ENCODE data around the gene BICD1.

Gene BICD1

DNA sequence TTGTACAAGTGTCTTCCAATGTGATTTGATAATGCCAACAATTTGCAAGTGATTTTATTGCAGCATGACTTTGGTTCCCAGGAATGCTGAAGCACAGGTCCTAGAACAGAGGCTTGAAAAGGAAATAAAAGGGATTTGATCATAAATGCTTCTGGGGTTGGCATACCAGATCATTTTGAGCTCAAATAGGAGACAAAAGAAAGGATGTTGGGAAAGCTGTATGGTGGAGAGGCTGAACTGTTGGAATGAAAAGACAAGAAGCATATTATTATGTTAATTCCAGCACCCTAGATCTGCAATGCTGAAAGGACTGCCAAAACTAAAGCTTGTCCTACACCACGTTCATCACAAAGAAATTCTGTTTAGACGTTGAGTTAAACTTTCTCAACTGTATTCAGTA is 143.1 kb downstream of the BICD1 start:
- no peaks in the 10 kb centered on the region for H3K27me3 ChIP-seq (ENCODE audit: insufficient read depth, poor library complexity, severe bottlenecking)
- H3K27ac ChIP-seq (replicated peaks) = no peak overlapping the region
- TF ChIP-seq GABPA (IDR thresholded peaks at IDR 0.05; ENCODE audit: low read depth) (no peak), SPI1 (IDR thresholded peaks at IDR 0.05; ENCODE audit: borderline replicate concordance, low read depth) (no peak), POLR2AphosphoS5 (IDR thresholded peaks at IDR 0.05; ENCODE audit: low read depth) (no peak)
- TF ChIP-seq, protein P1, sequence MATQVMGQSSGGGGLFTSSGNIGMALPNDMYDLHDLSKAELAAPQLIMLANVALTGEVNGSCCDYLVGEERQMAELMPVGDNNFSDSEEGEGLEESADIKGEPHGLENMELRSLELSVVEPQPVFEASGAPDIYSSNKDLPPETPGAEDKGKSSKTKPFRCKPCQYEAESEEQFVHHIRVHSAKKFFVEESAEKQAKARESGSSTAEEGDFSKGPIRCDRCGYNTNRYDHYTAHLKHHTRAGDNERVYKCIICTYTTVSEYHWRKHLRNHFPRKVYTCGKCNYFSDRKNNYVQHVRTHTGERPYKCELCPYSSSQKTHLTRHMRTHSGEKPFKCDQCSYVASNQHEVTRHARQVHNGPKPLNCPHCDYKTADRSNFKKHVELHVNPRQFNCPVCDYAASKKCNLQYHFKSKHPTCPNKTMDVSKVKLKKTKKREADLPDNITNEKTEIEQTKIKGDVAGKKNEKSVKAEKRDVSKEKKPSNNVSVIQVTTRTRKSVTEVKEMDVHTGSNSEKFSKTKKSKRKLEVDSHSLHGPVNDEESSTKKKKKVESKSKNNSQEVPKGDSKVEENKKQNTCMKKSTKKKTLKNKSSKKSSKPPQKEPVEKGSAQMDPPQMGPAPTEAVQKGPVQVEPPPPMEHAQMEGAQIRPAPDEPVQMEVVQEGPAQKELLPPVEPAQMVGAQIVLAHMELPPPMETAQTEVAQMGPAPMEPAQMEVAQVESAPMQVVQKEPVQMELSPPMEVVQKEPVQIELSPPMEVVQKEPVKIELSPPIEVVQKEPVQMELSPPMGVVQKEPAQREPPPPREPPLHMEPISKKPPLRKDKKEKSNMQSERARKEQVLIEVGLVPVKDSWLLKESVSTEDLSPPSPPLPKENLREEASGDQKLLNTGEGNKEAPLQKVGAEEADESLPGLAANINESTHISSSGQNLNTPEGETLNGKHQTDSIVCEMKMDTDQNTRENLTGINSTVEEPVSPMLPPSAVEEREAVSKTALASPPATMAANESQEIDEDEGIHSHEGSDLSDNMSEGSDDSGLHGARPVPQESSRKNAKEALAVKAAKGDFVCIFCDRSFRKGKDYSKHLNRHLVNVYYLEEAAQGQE (IDR thresholded peaks at IDR 0.05; ENCODE audit: insufficient replicate concordance, low read depth) = no peak
- TF ChIP-seq, protein P2, sequence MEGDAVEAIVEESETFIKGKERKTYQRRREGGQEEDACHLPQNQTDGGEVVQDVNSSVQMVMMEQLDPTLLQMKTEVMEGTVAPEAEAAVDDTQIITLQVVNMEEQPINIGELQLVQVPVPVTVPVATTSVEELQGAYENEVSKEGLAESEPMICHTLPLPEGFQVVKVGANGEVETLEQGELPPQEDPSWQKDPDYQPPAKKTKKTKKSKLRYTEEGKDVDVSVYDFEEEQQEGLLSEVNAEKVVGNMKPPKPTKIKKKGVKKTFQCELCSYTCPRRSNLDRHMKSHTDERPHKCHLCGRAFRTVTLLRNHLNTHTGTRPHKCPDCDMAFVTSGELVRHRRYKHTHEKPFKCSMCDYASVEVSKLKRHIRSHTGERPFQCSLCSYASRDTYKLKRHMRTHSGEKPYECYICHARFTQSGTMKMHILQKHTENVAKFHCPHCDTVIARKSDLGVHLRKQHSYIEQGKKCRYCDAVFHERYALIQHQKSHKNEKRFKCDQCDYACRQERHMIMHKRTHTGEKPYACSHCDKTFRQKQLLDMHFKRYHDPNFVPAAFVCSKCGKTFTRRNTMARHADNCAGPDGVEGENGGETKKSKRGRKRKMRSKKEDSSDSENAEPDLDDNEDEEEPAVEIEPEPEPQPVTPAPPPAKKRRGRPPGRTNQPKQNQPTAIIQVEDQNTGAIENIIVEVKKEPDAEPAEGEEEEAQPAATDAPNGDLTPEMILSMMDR (IDR thresholded peaks at IDR 0.05; ENCODE audit: insufficient read depth, low read length) = no peak
- H3K4me3 ChIP-seq (replicated peaks; ENCODE audit: insufficient read depth, low read length) = no peak overlapping the region
- no peak for DNase-seq (ENCODE audit: low read depth in 1 of 2, low spot score in 1 of 2)

DNA sequence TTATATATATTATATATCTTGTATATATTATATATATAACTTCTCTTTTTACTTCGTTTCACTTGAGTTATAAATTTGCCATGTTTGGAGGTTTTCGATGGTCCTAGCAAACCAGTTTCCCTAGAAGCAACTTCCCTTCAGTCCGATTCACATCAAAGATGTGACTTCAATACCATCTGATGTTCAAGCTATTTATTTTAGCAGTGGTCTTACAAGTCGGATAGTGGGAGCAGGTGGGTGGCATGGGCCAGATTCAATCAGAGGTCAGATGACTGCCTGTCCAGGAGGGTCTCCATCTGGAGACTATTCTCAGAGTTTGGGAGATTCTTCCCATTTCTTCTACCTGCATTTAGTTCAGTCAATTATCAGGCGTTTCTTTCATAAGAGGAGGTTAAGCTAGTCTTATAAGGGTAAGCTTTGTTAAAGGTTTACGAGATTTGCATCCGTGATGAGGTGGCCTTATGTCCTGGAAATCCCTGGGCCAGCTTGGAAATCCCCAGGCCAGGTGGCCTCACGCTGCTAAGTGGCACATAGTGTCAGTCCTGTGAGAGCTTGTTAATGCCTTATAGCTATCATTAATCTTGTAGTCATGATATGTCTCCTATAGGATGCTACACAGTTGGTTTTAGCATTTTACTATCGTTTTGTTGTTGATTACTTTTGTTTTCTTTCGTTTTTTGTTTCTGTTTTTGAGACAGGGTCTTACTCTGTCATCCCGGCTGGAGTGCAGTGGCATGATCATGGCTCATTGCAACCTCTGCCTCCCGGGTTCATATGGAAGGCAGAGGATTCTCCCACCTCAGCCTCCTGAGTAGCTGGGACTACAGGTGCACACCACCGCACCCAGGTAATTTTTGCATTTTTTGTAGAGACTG is 145.8 kb downstream of the BICD1 start:
- no peak overlapping the region for H3K4me3 ChIP-seq (replicated peaks; ENCODE audit: insufficient read depth, low read length)

DNA sequence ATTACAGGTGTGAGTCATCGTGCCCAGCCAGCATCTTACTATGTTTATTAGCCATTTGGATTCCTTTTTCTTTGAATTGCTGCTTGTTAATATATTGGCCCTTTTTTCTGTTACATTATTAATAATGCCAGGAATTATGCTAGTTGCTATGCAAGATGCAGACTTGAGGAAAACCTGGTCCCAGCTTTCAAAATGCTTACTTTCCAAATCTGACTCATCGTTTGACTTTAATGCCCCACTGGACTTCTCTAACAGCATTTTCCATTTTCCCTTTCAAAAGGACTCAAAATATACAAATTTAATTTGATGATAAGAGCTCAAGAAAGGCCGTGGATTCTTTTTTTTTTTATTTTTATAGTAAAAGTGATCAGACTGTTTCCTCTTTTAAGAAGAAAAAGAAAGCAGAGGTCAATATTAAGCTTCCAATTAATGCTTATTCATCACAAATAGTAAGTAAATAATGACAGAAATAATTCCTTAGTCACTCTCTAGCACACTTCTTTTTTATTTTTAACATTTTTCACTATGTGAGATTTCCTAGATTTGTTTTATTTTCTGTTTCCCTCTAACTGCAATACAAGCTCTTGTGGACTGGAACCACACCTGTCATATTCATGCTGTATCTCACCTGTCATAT is 146.6 kb downstream of the BICD1 start:
- H3K27ac ChIP-seq (replicated peaks) = no peak overlapping the region
- no peak overlapping the region for H3K4me3 ChIP-seq (replicated peaks; ENCODE audit: insufficient read depth, low read length)
- no peaks in the 10 kb centered on the region for H3K27me3 ChIP-seq (ENCODE audit: insufficient read depth, poor library complexity, severe bottlenecking)
- no peak for DNase-seq (ENCODE audit: low read depth in 1 of 2, low spot score in 1 of 2)
- TF ChIP-seq, protein P1 (IDR thresholded peaks at IDR 0.05; ENCODE audit: insufficient replicate concordance, low read depth) = no peak
- TF ChIP-seq SPI1 (IDR thresholded peaks at IDR 0.05; ENCODE audit: borderline replicate concordance, low read depth) = no peak
- no peak for TF ChIP-seq POLR2AphosphoS5 (IDR thresholded peaks at IDR 0.05; ENCODE audit: low read depth)
- no peak for TF ChIP-seq GABPA (IDR thresholded peaks at IDR 0.05; ENCODE audit: low read depth)
- TF ChIP-seq, protein P2 (IDR thresholded peaks at IDR 0.05; ENCODE audit: insufficient read depth, low read length) = no peak

More for the DNA sequence above, 145.8 kb downstream of the BICD1 start:
- Histone ChIP-seq H3K27me3 (ENCODE audit: insufficient read depth, poor library complexity, severe bottlenecking) (no peaks in the 10 kb centered on the region), H3K27ac (replicated peaks) (no peak overlapping the region)
- TF ChIP-seq, protein P2 (IDR thresholded peaks at IDR 0.05; ENCODE audit: insufficient read depth, low read length) = no peak
- TF ChIP-seq SPI1 (IDR thresholded peaks at IDR 0.05; ENCODE audit: borderline replicate concordance, low read depth) = no peak
- no peak for TF ChIP-seq GABPA (IDR thresholded peaks at IDR 0.05; ENCODE audit: low read depth)
- TF ChIP-seq POLR2AphosphoS5 (IDR thresholded peaks at IDR 0.05; ENCODE audit: low read depth) = no peak
- TF ChIP-seq, protein P1 (IDR thresholded peaks at IDR 0.05; ENCODE audit: insufficient replicate concordance, low read depth) = no peak
- DNase-seq (ENCODE audit: low read depth in 1 of 2, low spot score in 1 of 2) = no peak

All from HL-60 (cell line).